GM04504 (cell line): ENCODE measurements around the gene TGM5.
"Not testable (repeated sequence)": the region's sequence is repeated elsewhere in the genome, so short reads cannot be mapped to it uniquely, and the experiment has no call there.

Experiments
- DNase-seq: peaks from one replicate; pipeline ENCODE4 v3.0.0-alpha.2; 2012; ENCODE audit warnings: low read depth

Gene TGM5

GRCh38 chr15:43266834-43267233 lies at the start of gene TGM5:
TGM5 (minus strand) TSS chr15:43266928; CDS start chr15:43266849, 79 bp downstream.
- no peak for DNase-seq

GRCh38 chr15:43314171-43314570 lies 47.4 kb upstream of the TGM5 start:
- no peak for DNase-seq

GRCh38 chr15:43312378-43312777 lies 45.6 kb upstream of the TGM5 start:
- DNase-seq, result no peak

GRCh38 chr15:43302205-43302817 lies 35.6 kb upstream of the TGM5 start, which contains the start of gene TGM7:
TGM7 (minus strand) TSS chr15:43302255.
- DNase-seq, result no peak

GRCh38 chr15:43299884-43300283 lies 33.2 kb upstream of the TGM5 start:
- no peak for DNase-seq

- no peak for DNase-seq
Observed at GRCh38 chr15:43299411-43299810, 32.7 kb upstream of the TGM5 start.

GRCh38 chr15:43294091-43294706 lies 27.5 kb upstream of the TGM5 start:
- DNase-seq, result no peak

GRCh38 chr15:43293432-43293831 lies 26.7 kb upstream of the TGM5 start:
- no peak for DNase-seq

- DNase-seq, result no peak
Observed at GRCh38 chr15:43292375-43293078, 25.8 kb upstream of the TGM5 start.

- DNase-seq, result not testable (repeated sequence)
Observed at GRCh38 chr15:43289656-43290055, 22.9 kb upstream of the TGM5 start.

- no peak for DNase-seq
Observed at GRCh38 chr15:43287254-43287653, 20.5 kb upstream of the TGM5 start.

- DNase-seq, result no peak
Observed at GRCh38 chr15:43286074-43286473, 19.3 kb upstream of the TGM5 start.

- DNase-seq, result peak; percentile 32
Observed at GRCh38 chr15:43285609-43286037, 18.9 kb upstream of the TGM5 start.

GRCh38 chr15:43283526-43283925 lies 16.8 kb upstream of the TGM5 start:
- no peak for DNase-seq

- DNase-seq, result no peak
Observed at GRCh38 chr15:43281926-43282602, 15.3 kb upstream of the TGM5 start.

- DNase-seq, result no peak
Observed at GRCh38 chr15:43280996-43281395, 14.3 kb upstream of the TGM5 start.

GRCh38 chr15:43279496-43279895 lies 12.8 kb upstream of the TGM5 start:
- no peak for DNase-seq

GRCh38 chr15:43278869-43279268 lies 12.1 kb upstream of the TGM5 start:
- no peak for DNase-seq

- no peak for DNase-seq
Observed at GRCh38 chr15:43277901-43278300, 11.2 kb upstream of the TGM5 start.

GRCh38 chr15:43277231-43277823 lies 10.6 kb upstream of the TGM5 start:
- DNase-seq, result no peak

GRCh38 chr15:43276563-43277200 lies 10.0 kb upstream of the TGM5 start:
- DNase-seq, result no peak
